NCI-H128 (cell line): ENCODE results near the gene ICAM4.
"Not testable (repeated sequence)": the region's sequence is repeated elsewhere in the genome, so short reads cannot be mapped to it uniquely, and the experiment has no call there.

ENCODE experiments used
- DNase-seq: peaks from one replicate; lab custom pipeline; 2025; ENCODE audit not compliant: unreplicated experiment; lab: John Stamatoyannopoulos, UW

ICAM4 gene

DNA sequence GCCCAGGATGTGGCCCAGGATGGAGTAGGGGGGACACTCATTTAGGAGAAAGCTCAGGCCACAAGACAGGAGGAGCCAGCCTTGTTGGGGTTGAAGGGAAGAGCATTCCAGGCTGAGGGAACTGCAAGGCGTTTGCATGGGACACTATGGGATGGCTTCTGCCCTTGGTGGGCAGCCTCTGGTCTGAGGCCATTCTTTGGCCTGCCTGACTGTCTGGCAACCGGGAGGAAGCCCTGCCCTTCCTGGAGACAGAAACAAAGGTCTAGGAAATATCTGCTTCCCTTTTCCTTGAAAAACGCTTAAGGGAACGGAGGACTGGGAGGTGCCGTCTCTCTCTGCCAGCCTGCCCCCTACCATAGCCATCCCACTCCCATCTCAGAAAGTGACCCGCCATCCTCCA is 18.7 kb upstream of the ICAM4 start:
- DNase-seq: no peak

GRCh38 chr19:10269333-10270179 is 17.2 kb upstream of the ICAM4 start:
- DNase-seq: peak; percentile 51

GRCh38 chr19:10270180-10270615 is 16.6 kb upstream of the ICAM4 start:
- no peak for DNase-seq

DNA sequence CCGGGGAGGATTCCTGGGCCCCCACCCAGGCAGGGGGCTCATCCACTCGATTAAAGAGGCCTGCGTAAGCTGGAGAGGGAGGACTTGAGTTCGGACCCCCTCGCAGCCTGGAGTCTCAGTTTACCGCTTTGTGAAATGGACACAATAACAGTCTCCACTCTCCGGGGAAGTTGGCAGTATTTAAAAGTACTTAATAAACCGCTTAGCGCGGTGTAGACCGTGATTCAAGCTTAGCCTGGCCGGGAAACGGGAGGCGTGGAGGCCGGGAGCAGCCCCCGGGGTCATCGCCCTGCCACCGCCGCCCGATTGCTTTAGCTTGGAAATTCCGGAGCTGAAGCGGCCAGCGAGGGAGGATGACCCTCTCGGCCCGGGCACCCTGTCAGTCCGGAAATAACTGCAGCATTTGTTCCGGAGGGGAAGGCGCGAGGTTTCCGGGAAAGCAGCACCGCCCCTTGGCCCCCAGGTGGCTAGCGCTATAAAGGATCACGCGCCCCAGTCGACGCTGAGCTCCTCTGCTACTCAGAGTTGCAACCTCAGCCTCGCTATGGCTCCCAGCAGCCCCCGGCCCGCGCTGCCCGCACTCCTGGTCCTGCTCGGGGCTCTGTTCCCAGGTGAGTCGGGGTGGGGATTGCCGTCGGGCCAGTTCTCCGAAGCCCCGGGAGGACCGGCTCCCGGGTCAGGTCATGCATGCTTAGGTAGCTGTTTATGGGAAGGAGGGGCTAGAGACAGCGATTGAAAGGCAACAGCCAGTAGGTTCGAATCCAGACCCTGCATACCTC is 15.9 kb upstream of the ICAM4 start, which contains the start of gene ICAM1:
TSS of gene ICAM1 (plus strand) at position 505 of the 779 bp plus-strand sequence. CDS start at position 545, 40 bp downstream.
- no peak for DNase-seq

- DNase-seq: no peak
These were observed 15.1 kb upstream of the ICAM4 start for GRCh38 chr19:10271543-10272086.

DNA sequence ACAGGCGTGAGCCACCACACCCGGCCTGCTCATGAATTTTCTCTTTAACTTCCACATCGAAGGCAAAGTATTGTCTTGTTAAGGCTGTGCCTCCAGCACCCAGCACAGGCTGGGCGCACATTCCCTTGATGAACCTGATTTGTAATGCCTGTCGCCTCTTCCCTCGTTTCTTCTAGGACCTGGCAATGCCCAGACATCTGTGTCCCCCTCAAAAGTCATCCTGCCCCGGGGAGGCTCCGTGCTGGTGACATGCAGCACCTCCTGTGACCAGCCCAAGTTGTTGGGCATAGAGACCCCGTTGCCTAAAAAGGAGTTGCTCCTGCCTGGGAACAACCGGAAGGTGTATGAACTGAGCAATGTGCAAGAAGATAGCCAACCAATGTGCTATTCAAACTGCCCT is 12.2 kb upstream of the ICAM4 start:
- DNase-seq: no peak

GRCh38 chr19:10277795-10278589 is 8.8 kb upstream of the ICAM4 start:
- DNase-seq: no peak

DNA sequence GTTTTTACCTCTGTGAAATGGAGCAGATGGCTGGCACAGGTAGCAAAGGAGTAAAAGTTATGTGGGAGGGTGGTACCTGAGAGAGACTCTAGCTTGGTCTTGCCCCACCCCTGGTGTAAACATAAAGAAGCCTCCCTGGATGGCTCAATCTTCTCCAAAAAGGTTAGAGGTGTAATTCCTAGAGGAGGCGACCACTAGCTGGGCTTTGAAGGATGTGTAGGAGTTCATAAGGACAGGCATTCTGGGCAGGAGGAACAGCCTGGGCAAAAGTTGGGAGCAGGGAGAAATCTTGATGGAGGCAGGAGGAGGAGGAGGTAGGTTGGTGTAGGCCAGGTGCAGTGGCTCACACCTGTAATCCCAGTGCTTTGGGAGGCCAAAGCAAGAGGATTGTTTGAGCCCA is 7.8 kb upstream of the ICAM4 start:
- no peak for DNase-seq

- DNase-seq: no peak
These were observed 6.9 kb upstream of the ICAM4 start for GRCh38 chr19:10279737-10280442.

DNA sequence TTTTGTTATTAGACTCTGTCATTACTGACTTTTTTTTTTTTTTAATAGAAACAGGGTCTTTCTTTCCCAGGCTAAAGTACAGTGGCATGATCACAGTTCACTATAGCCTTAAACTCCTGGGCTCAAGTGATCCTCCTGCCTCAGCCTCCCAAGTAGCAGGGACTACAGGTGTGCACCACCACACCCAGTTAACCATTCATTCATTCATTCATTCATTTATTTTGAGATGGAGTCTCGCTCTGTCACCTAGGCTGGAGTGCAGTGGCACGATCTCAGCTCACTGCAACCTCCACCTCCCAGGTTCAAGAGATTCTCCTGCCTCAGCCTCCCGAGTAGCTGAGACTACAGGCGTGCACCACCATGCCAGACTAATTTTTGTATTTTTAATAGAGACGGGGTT is 4.7 kb upstream of the ICAM4 start:
- not testable (repeated sequence) for DNase-seq

DNA sequence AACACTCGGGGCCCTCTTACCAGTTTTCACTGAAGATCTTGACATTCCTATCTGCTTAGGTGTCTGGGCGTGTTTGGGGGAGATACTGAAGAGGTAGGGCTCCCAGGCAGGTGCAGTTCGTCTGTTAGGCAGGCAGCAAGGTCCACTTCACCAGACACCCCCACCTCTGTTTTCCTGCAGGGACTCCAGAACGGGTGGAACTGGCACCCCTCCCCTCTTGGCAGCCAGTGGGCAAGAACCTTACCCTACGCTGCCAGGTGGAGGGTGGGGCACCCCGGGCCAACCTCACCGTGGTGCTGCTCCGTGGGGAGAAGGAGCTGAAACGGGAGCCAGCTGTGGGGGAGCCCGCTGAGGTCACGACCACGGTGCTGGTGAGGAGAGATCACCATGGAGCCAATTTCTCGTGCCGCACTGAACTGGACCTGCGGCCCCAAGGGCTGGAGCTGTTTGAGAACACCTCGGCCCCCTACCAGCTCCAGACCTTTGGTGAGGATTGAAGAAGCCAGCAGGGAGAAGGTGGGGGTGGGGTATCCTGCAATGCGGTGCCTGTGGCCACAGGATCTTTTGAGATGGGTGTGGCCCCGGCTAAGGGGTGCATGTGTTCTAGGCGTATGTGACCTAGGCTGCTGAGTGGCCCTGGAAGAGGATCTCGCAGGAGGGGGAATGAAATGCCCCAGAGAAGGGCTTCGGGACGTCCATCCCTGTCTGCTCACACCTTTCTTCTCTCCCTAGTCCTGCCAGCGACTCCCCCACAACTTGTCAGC is 3.3 kb upstream of the ICAM4 start:
- no peak for DNase-seq

- no peak for DNase-seq
These were observed 2.4 kb upstream of the ICAM4 start for GRCh38 chr19:10284065-10284959.

DNA sequence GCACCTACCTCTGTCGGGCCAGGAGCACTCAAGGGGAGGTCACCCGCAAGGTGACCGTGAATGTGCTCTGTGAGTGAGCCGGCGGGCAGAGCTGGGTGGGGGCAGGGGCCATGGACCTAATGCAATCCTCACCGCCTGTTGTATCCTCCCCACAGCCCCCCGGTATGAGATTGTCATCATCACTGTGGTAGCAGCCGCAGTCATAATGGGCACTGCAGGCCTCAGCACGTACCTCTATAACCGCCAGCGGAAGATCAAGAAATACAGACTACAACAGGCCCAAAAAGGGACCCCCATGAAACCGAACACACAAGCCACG is 1.8 kb upstream of the ICAM4 start:
- no peak for DNase-seq

DNA sequence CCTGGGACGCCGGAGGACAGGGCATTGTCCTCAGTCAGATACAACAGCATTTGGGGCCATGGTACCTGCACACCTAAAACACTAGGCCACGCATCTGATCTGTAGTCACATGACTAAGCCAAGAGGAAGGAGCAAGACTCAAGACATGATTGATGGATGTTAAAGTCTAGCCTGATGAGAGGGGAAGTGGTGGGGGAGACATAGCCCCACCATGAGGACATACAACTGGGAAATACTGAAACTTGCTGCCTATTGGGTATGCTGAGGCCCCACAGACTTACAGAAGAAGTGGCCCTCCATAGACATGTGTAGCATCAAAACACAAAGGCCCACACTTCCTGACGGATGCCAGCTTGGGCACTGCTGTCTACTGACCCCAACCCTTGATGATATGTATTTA is 1.4 kb upstream of the ICAM4 start:
- no peak for DNase-seq

DNA sequence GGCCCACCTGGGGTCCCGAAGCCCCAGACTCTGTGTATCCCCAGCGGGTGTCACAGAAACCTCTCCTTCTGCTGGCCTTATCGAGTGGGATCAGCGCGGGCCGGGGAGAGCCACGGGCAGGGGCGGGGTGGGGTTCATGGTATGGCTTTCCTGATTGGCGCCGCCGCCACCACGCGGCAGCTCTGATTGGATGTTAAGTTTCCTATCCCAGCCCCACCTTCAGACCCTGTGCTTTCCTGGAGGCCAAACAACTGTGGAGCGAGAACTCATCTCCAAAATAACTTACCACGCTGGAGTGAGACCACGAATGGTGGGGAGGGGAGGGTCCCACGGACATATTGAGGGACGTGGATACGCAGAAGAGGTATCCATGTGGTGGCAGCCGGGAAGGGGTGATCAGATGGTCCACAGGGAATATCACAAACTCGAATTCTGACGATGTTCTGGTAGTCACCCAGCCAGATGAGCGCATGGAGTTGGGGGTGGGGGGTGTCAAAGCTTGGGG is 2.0 kb downstream of the ICAM4 start:
- DNase-seq: no peak

DNA sequence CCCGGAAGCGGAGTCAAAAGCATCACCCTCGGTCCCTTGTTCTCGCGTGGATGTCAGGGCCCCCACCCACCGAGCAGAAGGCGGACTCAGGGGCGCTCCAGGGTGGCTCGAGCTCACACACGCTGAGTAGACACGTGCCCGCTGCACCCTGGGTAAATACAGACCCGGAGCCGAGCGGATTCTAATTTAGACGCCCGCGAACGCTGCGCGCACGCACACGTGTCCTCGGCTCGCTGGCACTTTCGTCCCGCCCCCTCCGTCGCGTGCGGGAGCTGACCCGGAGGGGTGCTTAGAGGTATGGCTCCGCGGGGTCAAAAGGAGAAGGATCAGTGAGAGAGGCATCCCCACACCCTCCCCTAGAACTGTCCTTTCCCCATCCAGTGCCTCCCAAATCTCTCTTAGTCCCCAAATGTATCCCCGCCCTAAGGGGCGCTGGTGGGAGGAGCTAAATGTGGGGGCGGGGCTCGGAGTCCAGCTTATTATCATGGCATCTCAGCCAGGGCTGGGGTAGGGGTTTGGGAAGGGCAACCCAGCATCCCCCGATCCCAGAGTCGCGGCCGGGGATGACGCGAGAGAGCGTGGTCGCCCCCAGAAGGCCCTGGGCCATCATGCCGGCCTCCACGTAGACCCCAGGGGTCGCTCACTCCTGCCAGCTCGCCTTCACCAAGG is 2.5 kb downstream of the ICAM4 start:
- DNase-seq: no peak

DNA sequence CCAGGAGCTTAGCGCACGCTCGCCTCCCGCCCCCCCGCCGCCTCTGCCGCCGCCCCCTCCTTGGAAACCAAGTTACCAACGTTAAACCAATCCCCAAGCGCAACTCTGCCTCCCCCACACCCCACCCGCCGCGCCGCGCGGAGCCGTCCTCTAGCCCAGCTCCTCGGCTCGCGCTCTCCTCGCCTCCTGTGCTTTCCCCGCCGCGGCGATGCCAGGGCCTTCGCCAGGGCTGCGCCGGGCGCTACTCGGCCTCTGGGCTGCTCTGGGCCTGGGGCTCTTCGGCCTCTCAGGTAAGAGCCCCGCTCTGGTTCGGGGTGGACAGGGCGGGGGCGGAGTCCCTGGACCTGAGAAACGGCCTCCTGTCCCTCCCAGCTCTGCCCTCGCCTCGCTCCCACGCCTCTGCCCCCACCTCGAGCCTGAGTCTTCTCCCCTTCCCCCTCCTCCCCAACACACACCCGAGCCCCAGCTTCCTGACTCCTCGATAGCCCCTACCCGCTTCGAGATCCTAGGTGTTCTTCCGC is 3.1 kb downstream of the ICAM4 start, which contains the start of gene ICAM5:
TSS of gene ICAM5 (plus strand) at position 117 of the 521 bp plus-strand sequence. CDS start at position 209, 92 bp downstream.
- DNase-seq: no peak
